ENCODE measurements around the gene LYPLA2. TPM values are rescaled to one million over a fixed set of nuclear protein-coding genes. Genes with fewer than 3 reads are reported as not detected.
A peak's percentile ranks its signal among the peaks of the same experiment; 100 is the strongest.

The LYPLA2 gene
- 50.6 and 52.2 TPM in 2 replicates for total RNA-seq
- 30.5 TPM for total RNA-seq (2013)
- polyA plus RNA-seq: 41.4 and 60.5 TPM in 2 replicates
- 57.0 and 58.1 TPM in 2 replicates for polyA minus RNA-seq

DNA sequence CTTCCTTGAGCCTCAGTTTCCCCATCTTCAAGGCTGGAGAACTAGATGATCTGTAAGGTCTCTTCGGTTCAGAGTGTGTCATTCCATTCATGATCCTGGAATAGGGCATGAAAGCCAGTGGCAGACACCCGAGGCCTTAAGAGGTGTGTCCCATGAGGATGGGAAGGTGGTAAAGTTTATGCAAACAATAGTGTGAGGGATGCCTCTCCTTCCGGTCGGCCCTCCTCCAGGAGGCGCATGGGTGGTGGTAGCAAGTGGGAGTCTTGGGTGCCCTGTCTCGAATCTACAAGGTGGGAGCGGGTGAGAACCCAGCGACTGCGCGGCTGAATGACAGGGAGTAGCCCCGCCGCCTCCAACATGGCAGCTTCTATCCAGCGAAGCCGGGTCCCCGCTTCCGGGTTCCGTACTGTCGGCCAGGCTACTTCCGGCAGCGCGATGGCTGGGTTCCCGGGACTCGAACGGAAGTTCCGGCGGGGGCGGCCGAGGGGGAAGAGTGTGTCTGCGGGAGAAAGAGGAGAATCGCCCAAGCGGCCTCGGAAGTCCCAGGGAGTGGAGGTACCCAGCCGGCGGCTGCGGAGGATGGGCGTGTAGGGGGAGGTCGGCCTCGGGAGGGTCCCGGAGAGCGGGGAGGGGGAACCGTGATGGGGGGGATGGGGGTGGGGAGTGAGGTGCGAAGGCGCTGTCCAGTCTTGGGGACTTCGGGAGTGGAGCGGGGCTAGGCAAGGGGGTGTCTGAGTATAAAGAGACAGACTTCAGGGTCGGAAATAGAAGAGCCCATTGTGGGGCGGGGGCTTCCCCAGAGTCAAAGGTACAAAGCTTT, at the start of gene LYPLA2:
LYPLA2 (plus strand) TSS at position 450 of the 820 bp plus-strand sequence. CDS start 1,538 bp downstream, outside the sequence.
- ChIA-PET POLR2A (interaction anchor here (0.6 to 1.9 kb wide), 7 partner anchors 10 to 237 kb away, joined by 3 to 9 read pairs (median 7); partner anchors contain the start of genes CNR2, GALE, HMGCL and PITHD1), CTCF (interaction anchor here (0.8 to 2.9 kb wide), 4 partner anchors 13 to 126 kb away, joined by 3 to 10 read pairs (median 4); partner anchors contain the start of gene PITHD1)
- 1% methylated on average over 44 of the region's 47 CpGs for WGBS (ENCODE audit: insufficient coverage)
- TF ChIP-seq EZH2 (IDR thresholded peaks at IDR 0.05; ENCODE audit: borderline replicate concordance, insufficient read depth, low read depth, low read length, poor library complexity, severe bottlenecking): no peak
- TF ChIP-seq CTCF (IDR thresholded peaks at IDR 0.05): no peak
- H3K27me3 Mint-ChIP-seq: no peaks in the 10 kb centered on the region
- H3K27ac Mint-ChIP-seq: peak within 1 kb of the TSS; percentile 97
- intact Hi-C loops (cut with micrococcal nuclease): loop anchor here (1.0 kb wide), 2 partner anchors 9 to 13 kb away; partner anchors contain the start of genes GALE and PITHD1
- H4K20me1 ChIP-seq (ENCODE audit: control insufficient read depth, insufficient read depth, low read length, poor library complexity, severe bottlenecking): no peaks in the 10 kb centered on the region
- H3K4me1 Mint-ChIP-seq: peaks cover 21% of the 10 kb centered on the region
- H3K27me3 ChIP-seq (replicated peaks in 1 of 4; ENCODE audit: control extremely low read depth in 1 of 4, control insufficient read depth in 3 of 4, insufficient read depth in 4 of 4, low read length in 3 of 4): no peaks in the 10 kb centered on the region
- DNase-seq (peak; percentile 89), ATAC-seq (ENCODE audit: low read depth) (peak; percentile 91)
- peak within 1 kb of the TSS; percentile 83 for H3K4me2 ChIP-seq (replicated peaks; ENCODE audit: low read depth, low read length, poor library complexity, severe bottlenecking)
- no peaks in the 10 kb centered on the region for H3K9me3 Mint-ChIP-seq (ENCODE audit: insufficient read depth)
- H3K9me3 ChIP-seq (ENCODE audit: control extremely low read depth in 1 of 3, control insufficient read depth in 2 of 3, insufficient read depth in 1 of 3, low read length in 2 of 3): no peaks in the 10 kb centered on the region
- H3K4me1 ChIP-seq (ENCODE audit: control insufficient read depth in 2 of 2, insufficient read depth in 2 of 2, low read length in 2 of 2): peaks cover 11 to 21% of the 10 kb centered on the region in 2 donors
- H3K79me2 ChIP-seq (ENCODE audit: control insufficient read depth, insufficient read depth, low read length): peaks cover 19% of the 10 kb centered on the region
- H3K27ac ChIP-seq (ENCODE audit: low read length in 2 of 2): peak within 1 kb of the TSS; percentile 69 to 81
- H3K9ac ChIP-seq (ENCODE audit: low read length): peak within 1 kb of the TSS; percentile 80
- H3K4me3 ChIP-seq (ENCODE audit: control extremely low read depth in 1 of 5, extremely low read depth in 1 of 5, insufficient read depth in 1 of 5, low read depth in 2 of 5, low read length in 4 of 5): peak within 1 kb of the TSS; percentile 70 to 94 (median 88)
- peak within 1 kb of the TSS; percentile 95 for H2AFZ ChIP-seq (ENCODE audit: insufficient read depth, low read depth, low read length, poor library complexity, severe bottlenecking)
- H3K36me3 ChIP-seq (replicated peaks in 1 of 2; ENCODE audit: control extremely low read depth in 1 of 2, control insufficient read depth in 1 of 2, extremely low read depth in 1 of 2, insufficient read depth in 2 of 2, low read length in 1 of 2): peaks cover 0 to 36% of the 10 kb centered on the region in 2 experiments
- peak within 1 kb of the TSS; percentile 98 for H3K4me3 Mint-ChIP-seq
